22Rv1 (cell line): ENCODE data around the gene F10.

ENCODE experiments used
- ZFX ChIP-seq: fragments of 450-650 bp; IDR thresholded peaks from 2 replicates; pipeline ENCODE4 v1.6.1; 2017; ENCODE audit warnings: antibody characterized with exemption, borderline replicate concordance
- TF ChIP-seq, protein P1 (sequence below): fragments of 450-650 bp; IDR thresholded peaks from 2 replicates; pipeline ENCODE4 v1.5.1; 2017; ENCODE audit warnings: mild to moderate bottlenecking

DNA sequence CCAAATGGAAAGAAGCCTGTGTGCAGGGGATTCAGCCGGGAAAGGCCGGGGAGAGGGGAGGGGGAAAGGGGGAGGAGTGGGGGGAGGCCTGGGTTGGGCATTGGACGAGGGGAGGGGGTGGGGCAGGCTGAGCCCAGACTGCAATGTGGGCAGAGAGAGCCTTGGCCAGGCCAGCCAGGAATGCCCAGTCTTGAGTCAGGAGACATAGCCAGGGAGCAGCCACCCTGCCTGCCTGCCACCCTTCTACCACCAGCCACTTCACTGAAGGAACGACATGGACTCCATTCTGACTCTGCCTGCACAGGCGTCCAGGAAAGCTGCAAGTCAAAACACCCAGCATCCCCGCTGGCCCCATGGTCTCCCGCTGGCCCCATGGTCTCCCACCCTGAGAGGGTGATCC is 36.3 kb downstream of the F10 start:
- TF ChIP-seq, protein P1, sequence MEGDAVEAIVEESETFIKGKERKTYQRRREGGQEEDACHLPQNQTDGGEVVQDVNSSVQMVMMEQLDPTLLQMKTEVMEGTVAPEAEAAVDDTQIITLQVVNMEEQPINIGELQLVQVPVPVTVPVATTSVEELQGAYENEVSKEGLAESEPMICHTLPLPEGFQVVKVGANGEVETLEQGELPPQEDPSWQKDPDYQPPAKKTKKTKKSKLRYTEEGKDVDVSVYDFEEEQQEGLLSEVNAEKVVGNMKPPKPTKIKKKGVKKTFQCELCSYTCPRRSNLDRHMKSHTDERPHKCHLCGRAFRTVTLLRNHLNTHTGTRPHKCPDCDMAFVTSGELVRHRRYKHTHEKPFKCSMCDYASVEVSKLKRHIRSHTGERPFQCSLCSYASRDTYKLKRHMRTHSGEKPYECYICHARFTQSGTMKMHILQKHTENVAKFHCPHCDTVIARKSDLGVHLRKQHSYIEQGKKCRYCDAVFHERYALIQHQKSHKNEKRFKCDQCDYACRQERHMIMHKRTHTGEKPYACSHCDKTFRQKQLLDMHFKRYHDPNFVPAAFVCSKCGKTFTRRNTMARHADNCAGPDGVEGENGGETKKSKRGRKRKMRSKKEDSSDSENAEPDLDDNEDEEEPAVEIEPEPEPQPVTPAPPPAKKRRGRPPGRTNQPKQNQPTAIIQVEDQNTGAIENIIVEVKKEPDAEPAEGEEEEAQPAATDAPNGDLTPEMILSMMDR, result no peak
- no peak for TF ChIP-seq ZFX
